Middle frontal gyrus (tissue), 1 donor: Measurements from ENCODE around the gene TGDS.
"Not testable (repeated sequence)": the region's sequence is repeated elsewhere in the genome, so short reads cannot be mapped to it uniquely, and the experiment has no call there.

ENCODE experiments used
- DNase-seq: peaks from one replicate; pipeline ENCODE4 v3.0.0-alpha.2; 2015; ENCODE audit warnings: low spot score; ENCODE audit errors: extremely low spot score

Gene TGDS

GRCh38 chr13:94595950-94596574 lies at the start of gene TGDS:
TGDS (minus strand) TSS chr13:94596152; CDS start chr13:94596136, 16 bp downstream.
- peak; percentile 82 for DNase-seq

- DNase-seq, result no peak
Measured at GRCh38 chr13:94641409-94641941, 45.5 kb upstream of the TGDS start.

- DNase-seq, result no peak
Measured at GRCh38 chr13:94640721-94641120, 44.8 kb upstream of the TGDS start.

GRCh38 chr13:94637677-94638076 lies 41.7 kb upstream of the TGDS start:
- not testable (repeated sequence) for DNase-seq

- DNase-seq, result no peak
Measured at GRCh38 chr13:94636942-94637578, 41.1 kb upstream of the TGDS start.

- DNase-seq, result not testable (repeated sequence)
Measured at GRCh38 chr13:94636096-94636495, 40.1 kb upstream of the TGDS start.

- no peak for DNase-seq
Measured at GRCh38 chr13:94632226-94632980, 36.5 kb upstream of the TGDS start.

- DNase-seq, result no peak
Measured at GRCh38 chr13:94630858-94631257, 34.9 kb upstream of the TGDS start.

- no peak for DNase-seq
Measured at GRCh38 chr13:94623316-94623715, 27.4 kb upstream of the TGDS start.

- DNase-seq, result no peak
Measured at GRCh38 chr13:94622344-94622743, 26.4 kb upstream of the TGDS start.

GRCh38 chr13:94620286-94620896 lies 24.4 kb upstream of the TGDS start:
- DNase-seq, result no peak

- DNase-seq, result no peak
Measured at GRCh38 chr13:94617389-94618000, 21.5 kb upstream of the TGDS start.

GRCh38 chr13:94613051-94613450 lies 17.1 kb upstream of the TGDS start:
- DNase-seq, result no peak

- no peak for DNase-seq
Measured at GRCh38 chr13:94612050-94612449, 16.1 kb upstream of the TGDS start.

- DNase-seq, result no peak
Measured at GRCh38 chr13:94610475-94610874, 14.5 kb upstream of the TGDS start.

GRCh38 chr13:94609196-94609595 lies 13.2 kb upstream of the TGDS start:
- DNase-seq, result no peak

- DNase-seq, result no peak
Measured at GRCh38 chr13:94608586-94608985, 12.6 kb upstream of the TGDS start.

GRCh38 chr13:94607939-94608338 lies 12.0 kb upstream of the TGDS start:
- DNase-seq, result no peak

- no peak for DNase-seq
Measured at GRCh38 chr13:94607056-94607455, 11.1 kb upstream of the TGDS start.

GRCh38 chr13:94602467-94602866 lies 6.5 kb upstream of the TGDS start:
- DNase-seq, result no peak
